ENCODE measurements around the gene GNPTG.

The GNPTG gene

GRCh38 chr16:1349351-1349750, 2.4 kb upstream of the GNPTG start:
- no peak for DNase-seq

GRCh38 chr16:1349951-1350350, 1.8 kb upstream of the GNPTG start:
- no peak for DNase-seq

- DNase-seq = no peak
Measured at GRCh38 chr16:1350691-1351090, 1.0 kb upstream of the GNPTG start.

GRCh38 chr16:1351215-1351581, 533 bp upstream of the GNPTG start:
- DNase-seq = no peak

- DNase-seq = no peak
Measured at GRCh38 chr16:1354815-1355540, 3.2 kb downstream of the GNPTG start.

- no peak for DNase-seq
Measured at GRCh38 chr16:1355591-1355990, 3.9 kb downstream of the GNPTG start.

GRCh38 chr16:1356061-1356900, 4.5 kb downstream of the GNPTG start:
- DNase-seq = no peak

- DNase-seq = no peak
Measured at GRCh38 chr16:1357906-1358566, 6.3 kb downstream of the GNPTG start.

GRCh38 chr16:1361685-1362360, 10.1 kb downstream of the GNPTG start:
- no peak for DNase-seq

GRCh38 chr16:1362807-1363206, 11.1 kb downstream of the GNPTG start:
- DNase-seq = no peak

GRCh38 chr16:1363501-1364041, 11.8 kb downstream of the GNPTG start:
- DNase-seq = peak; percentile 77

GRCh38 chr16:1364510-1364909, 12.8 kb downstream of the GNPTG start:
- no peak for DNase-seq

GRCh38 chr16:1366060-1366711, 14.5 kb downstream of the GNPTG start:
- no peak for DNase-seq

- DNase-seq = no peak
Measured at GRCh38 chr16:1366712-1367299, 15.1 kb downstream of the GNPTG start.

- no peak for DNase-seq
Measured at GRCh38 chr16:1367486-1368174, 15.9 kb downstream of the GNPTG start.

- no peak for DNase-seq
Measured at GRCh38 chr16:1371054-1371978, 19.6 kb downstream of the GNPTG start.

GRCh38 chr16:1372292-1372950, 20.7 kb downstream of the GNPTG start:
- DNase-seq = no peak

GRCh38 chr16:1374418-1375297, 22.9 kb downstream of the GNPTG start:
- no peak for DNase-seq

- DNase-seq = no peak
Measured at GRCh38 chr16:1375298-1375640, 23.5 kb downstream of the GNPTG start.
